Measurements from ENCODE around the gene B4GALT6. TPM values are rescaled to one million over a fixed set of nuclear protein-coding genes. Genes with fewer than 3 reads are reported as not detected.

B4GALT6 gene
- total RNA-seq, 1 experiment from 2014 or later: 16.1 TPM

DNA sequence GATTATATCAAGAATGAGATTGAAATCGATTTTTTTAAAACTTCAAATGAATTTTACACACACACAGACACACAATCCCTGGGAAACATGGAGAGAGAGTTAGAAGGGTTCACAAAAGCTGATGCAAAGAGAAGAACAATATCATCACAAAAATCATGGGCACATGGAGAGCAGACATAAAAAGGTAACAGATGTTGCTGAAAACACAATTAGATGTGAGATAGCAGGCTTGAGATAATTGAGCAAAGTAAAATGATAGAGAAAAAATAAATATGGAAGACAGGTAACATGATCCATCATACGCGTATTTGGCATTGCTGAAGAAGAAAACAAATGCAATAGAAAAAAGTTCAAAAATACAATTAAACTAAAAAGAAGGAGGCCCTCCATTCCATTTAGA, 11.6 kb upstream of the B4GALT6 start (continued):
- TF ChIP-seq, protein P1, sequence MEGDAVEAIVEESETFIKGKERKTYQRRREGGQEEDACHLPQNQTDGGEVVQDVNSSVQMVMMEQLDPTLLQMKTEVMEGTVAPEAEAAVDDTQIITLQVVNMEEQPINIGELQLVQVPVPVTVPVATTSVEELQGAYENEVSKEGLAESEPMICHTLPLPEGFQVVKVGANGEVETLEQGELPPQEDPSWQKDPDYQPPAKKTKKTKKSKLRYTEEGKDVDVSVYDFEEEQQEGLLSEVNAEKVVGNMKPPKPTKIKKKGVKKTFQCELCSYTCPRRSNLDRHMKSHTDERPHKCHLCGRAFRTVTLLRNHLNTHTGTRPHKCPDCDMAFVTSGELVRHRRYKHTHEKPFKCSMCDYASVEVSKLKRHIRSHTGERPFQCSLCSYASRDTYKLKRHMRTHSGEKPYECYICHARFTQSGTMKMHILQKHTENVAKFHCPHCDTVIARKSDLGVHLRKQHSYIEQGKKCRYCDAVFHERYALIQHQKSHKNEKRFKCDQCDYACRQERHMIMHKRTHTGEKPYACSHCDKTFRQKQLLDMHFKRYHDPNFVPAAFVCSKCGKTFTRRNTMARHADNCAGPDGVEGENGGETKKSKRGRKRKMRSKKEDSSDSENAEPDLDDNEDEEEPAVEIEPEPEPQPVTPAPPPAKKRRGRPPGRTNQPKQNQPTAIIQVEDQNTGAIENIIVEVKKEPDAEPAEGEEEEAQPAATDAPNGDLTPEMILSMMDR (IDR thresholded peaks at IDR 0.05 in 2 of 3, conservative IDR thresholded peaks at IDR 0.05 in 1 of 3; ENCODE audit: borderline replicate concordance in 1 of 3, insufficient read depth in 1 of 3, low read depth in 2 of 3, low read length in 2 of 3): no peak
- TF ChIP-seq JUND (IDR thresholded peaks at IDR 0.05): no peak

DNA sequence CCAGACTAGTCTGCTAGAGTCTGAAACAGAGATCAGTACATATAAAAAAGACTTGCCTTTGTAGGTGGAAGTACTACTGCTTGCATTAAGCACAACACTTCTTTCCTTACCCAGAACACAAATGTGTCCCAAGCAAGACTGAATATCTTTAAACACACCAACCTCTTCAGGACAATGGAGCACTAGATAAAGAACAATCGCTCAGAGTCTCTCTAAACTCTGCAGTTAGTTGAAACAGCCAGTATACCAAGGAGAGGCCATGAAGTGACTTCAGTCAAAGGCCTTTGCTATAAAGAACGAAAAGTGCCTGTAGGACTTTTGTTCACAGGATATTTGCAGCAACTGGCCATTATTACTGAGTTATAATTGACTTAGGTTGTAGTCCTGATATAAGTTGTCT, 9.9 kb upstream of the B4GALT6 start:
- POLR2A ChIA-PET: no interaction called here
- no peak for ATAC-seq
- H3K9ac ChIP-seq (ENCODE audit: low read length): no peak overlapping the region

More for the DNA sequence above, 9.9 kb upstream of the B4GALT6 start:
- Histone ChIP-seq H3K36me3 (ENCODE audit: control insufficient read depth in 1 of 2, insufficient read depth in 2 of 2, low read length in 2 of 2) (no peaks in the 10 kb centered on the region), H3K27me3 (ENCODE audit: insufficient read depth, low read length) (no peaks in the 10 kb centered on the region), H3K4me3 (replicated peaks in 1 of 2; ENCODE audit: low read depth in 1 of 2, low read length in 2 of 2) (no peak overlapping the region), H3K9me2 (ENCODE audit: insufficient read depth) (no peaks in the 10 kb centered on the region), H3K9me3 (ENCODE audit: control insufficient read depth in 1 of 2, insufficient read depth in 1 of 2, low read depth in 1 of 2, low read length in 2 of 2) (no peaks in the 10 kb centered on the region), H3K4me1 (ENCODE audit: control insufficient read depth in 1 of 2, insufficient read depth in 2 of 2, low read length in 2 of 2) (no peaks in the 10 kb centered on the region), H4K20me1 (ENCODE audit: insufficient read depth) (no peaks in the 10 kb centered on the region), H3K79me2 (ENCODE audit: insufficient read depth, low read length) (no peaks in the 10 kb centered on the region), H2AFZ (ENCODE audit: low read depth, low read length, poor library complexity, severe bottlenecking) (no peak overlapping the region), H3K4me2 (ENCODE audit: low read length) (no peak overlapping the region), H3K27ac (ENCODE audit: low read depth, low read length) (no peak overlapping the region)
- no peak for TF ChIP-seq ELF1 (IDR thresholded peaks at IDR 0.05; ENCODE audit: borderline replicate concordance, low read depth)
- no peak for TF ChIP-seq SRF (IDR thresholded peaks at IDR 0.05; ENCODE audit: low read depth)
- no peak for TF ChIP-seq ZFX (IDR thresholded peaks at IDR 0.05)
- TF ChIP-seq POLR2A (IDR thresholded peaks at IDR 0.05; ENCODE audit: borderline replicate concordance, extremely low read depth, insufficient read depth, insufficient read length): no peak
- no peak for TF ChIP-seq RAD21 (IDR thresholded peaks at IDR 0.05; ENCODE audit: low read depth)
- TF ChIP-seq, protein P1 (IDR thresholded peaks at IDR 0.05 in 2 of 3, conservative IDR thresholded peaks at IDR 0.05 in 1 of 3; ENCODE audit: borderline replicate concordance in 1 of 3, insufficient read depth in 1 of 3, low read depth in 2 of 3, low read length in 2 of 3): no peak
- TF ChIP-seq ZNF274 (IDR thresholded peaks at IDR 0.05; ENCODE audit: low read depth, low read length): no peak
- no peak for TF ChIP-seq CBX3 (IDR thresholded peaks at IDR 0.05; ENCODE audit: low read depth)
- TF ChIP-seq EGR1 (IDR thresholded peaks at IDR 0.05; ENCODE audit: low read depth): no peak
- no peak for TF ChIP-seq YY1 (IDR thresholded peaks at IDR 0.05; ENCODE audit: extremely low read depth, insufficient replicate concordance, low read depth, low read length)
- TF ChIP-seq JUND (IDR thresholded peaks at IDR 0.05): no peak
- TF ChIP-seq, protein P2, sequence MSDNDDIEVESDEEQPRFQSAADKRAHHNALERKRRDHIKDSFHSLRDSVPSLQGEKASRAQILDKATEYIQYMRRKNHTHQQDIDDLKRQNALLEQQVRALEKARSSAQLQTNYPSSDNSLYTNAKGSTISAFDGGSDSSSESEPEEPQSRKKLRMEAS (IDR thresholded peaks at IDR 0.05): no peak
- TF ChIP-seq EZH2phosphoT487 (IDR thresholded peaks at IDR 0.05; ENCODE audit: borderline replicate concordance): no peak
- ChIA-PET RAD21 (ENCODE audit: low non-redundant PET in 1 of 2, low total read pairs in 2 of 2, uncharacterized antibody in 2 of 2, unreplicated experiment in 2 of 2) (no interaction called here), CTCF (no interaction called here)
- BruUV-seq (replicated peaks): no TSS peak
- intact Hi-C loops (cut with micrococcal nuclease): no loop called here
- DNase-seq (ENCODE audit: low read depth, low spot score): no peak
